ENCODE measurements around the gene PMVK.

Gene PMVK

GRCh38 chr1:154948079-154948478 is 11.6 kb upstream of the PMVK start:
- Histone ChIP-seq H3K79me1 (ENCODE audit: low read length) (no peaks in the 10 kb centered on the region), H2AK5ac (ENCODE audit: low read length) (no peak overlapping the region), H3K27me3 (ENCODE audit: insufficient read depth, low read length, poor library complexity) (no peaks in the 10 kb centered on the region), H3K4ac (ENCODE audit: low read depth, low read length) (no peak overlapping the region), H3K4me3 (ENCODE audit: low read length) (no peak overlapping the region), H3K79me2 (ENCODE audit: control insufficient read depth, insufficient read depth, low read length) (no peaks in the 10 kb centered on the region), H3K9ac (ENCODE audit: low read length) (no peak overlapping the region), H3K4me1 (ENCODE audit: control insufficient read depth, low read depth, low read length) (peaks cover 2% of the 10 kb centered on the region), H4K5ac (ENCODE audit: low read length) (no peak overlapping the region), H3K23ac (ENCODE audit: low read length) (no peak overlapping the region), H3K4me2 (ENCODE audit: low read length) (no peak overlapping the region), H4K8ac (ENCODE audit: low read depth, low read length) (no peak overlapping the region), H3K18ac (ENCODE audit: low read length) (no peak overlapping the region), H2BK15ac (replicated peaks; ENCODE audit: low read depth) (no peak overlapping the region), H3K36me3 (ENCODE audit: control insufficient read depth, insufficient read depth, low read length) (no peaks in the 10 kb centered on the region), H3K56ac (ENCODE audit: low read length) (no peak overlapping the region), H3K27ac (ENCODE audit: low read depth, low read length) (no peak overlapping the region), H2BK120ac (ENCODE audit: low read depth, low read length) (no peak overlapping the region), H2BK5ac (ENCODE audit: low read length) (no peak overlapping the region)
- no peak for DNase-seq
- WGBS (ENCODE audit: extremely low coverage, insufficient coverage, low lambda C conversion rate), result no CpG with 5 or more reads among the region's 11 CpGs

DNA sequence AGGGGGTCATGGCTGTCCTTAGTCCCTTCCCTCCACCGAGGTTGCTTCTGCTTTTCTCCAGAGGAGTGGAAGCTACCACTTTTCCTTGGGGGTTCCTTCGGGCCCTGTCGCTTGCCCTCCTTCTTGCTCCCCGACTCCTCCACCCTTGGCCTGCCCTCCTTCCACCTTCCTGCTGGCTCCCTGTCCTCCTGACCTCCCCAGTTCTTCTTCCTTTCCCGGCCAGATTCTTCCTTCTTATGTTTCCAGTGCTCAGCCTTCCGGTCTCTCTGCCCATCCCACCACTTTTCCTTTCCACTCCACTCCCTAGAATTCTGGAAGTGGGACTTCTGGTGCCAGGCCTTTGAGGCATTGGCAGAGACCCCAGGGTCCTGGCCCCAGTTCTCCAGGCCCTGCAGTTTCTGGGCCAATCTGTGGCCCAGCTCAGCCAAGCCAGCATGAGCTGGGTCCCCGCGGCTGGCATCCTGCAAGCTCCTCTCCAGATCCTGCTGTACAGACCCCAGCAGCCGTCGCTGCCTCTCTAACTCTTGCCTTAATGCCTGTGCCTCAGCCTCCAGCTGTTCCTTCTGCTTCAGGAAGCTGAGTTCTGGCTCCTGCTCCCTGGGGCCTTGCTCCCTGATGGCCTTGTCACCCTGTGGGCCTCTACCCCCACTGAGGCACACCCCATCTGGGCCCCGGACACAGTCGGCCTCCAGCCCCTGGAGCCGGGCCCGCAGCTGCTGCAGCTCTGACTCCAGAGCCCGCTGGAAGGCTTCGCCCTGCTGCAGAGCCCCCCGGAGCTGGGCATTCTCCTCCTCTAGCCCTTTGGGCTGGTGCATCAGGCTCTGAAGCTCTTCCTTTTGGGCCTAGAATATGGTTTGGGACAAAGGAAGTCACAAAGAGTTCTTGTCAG is 9.7 kb upstream of the PMVK start:
- Histone ChIP-seq H3K4me2 (ENCODE audit: low read length) (no peak overlapping the region), H2BK120ac (ENCODE audit: low read depth, low read length) (no peak overlapping the region), H3K79me2 (ENCODE audit: control insufficient read depth, insufficient read depth, low read length) (no peaks in the 10 kb centered on the region), H3K23ac (ENCODE audit: low read length) (no peak overlapping the region), H3K4ac (ENCODE audit: low read depth, low read length) (no peak overlapping the region), H3K9ac (ENCODE audit: low read length) (no peak overlapping the region), H2BK5ac (ENCODE audit: low read length) (no peak overlapping the region), H3K56ac (ENCODE audit: low read length) (no peak overlapping the region), H3K4me3 (ENCODE audit: low read length) (no peak overlapping the region), H4K8ac (ENCODE audit: low read depth, low read length) (no peak overlapping the region), H3K36me3 (ENCODE audit: control insufficient read depth, insufficient read depth, low read length) (no peaks in the 10 kb centered on the region), H3K18ac (ENCODE audit: low read length) (no peak overlapping the region), H2BK15ac (replicated peaks; ENCODE audit: low read depth) (no peak overlapping the region), H3K27me3 (ENCODE audit: insufficient read depth, low read length, poor library complexity) (no peaks in the 10 kb centered on the region), H3K79me1 (ENCODE audit: low read length) (no peaks in the 10 kb centered on the region), H4K5ac (ENCODE audit: low read length) (no peak overlapping the region), H3K27ac (ENCODE audit: low read depth, low read length) (no peak overlapping the region), H2AK5ac (ENCODE audit: low read length) (no peak overlapping the region), H3K4me1 (ENCODE audit: control insufficient read depth, low read depth, low read length) (peaks cover 2% of the 10 kb centered on the region)
- no CpG with 5 or more reads among the region's 17 CpGs for WGBS (ENCODE audit: extremely low coverage, insufficient coverage, low lambda C conversion rate)
- no peak for DNase-seq

- Histone ChIP-seq H2BK5ac (ENCODE audit: low read length) (no peak overlapping the region), H3K4me2 (ENCODE audit: low read length) (no peak overlapping the region), H3K4ac (ENCODE audit: low read depth, low read length) (no peak overlapping the region), H2BK120ac (ENCODE audit: low read depth, low read length) (no peak overlapping the region), H2BK15ac (replicated peaks; ENCODE audit: low read depth) (no peak overlapping the region), H3K18ac (ENCODE audit: low read length) (no peak overlapping the region), H3K79me2 (ENCODE audit: control insufficient read depth, insufficient read depth, low read length) (no peaks in the 10 kb centered on the region), H4K5ac (ENCODE audit: low read length) (no peak overlapping the region), H3K4me3 (ENCODE audit: low read length) (no peak overlapping the region), H3K79me1 (ENCODE audit: low read length) (no peaks in the 10 kb centered on the region), H3K4me1 (ENCODE audit: control insufficient read depth, low read depth, low read length) (peaks cover 2% of the 10 kb centered on the region), H2AK5ac (ENCODE audit: low read length) (no peak overlapping the region), H3K27ac (ENCODE audit: low read depth, low read length) (no peak overlapping the region), H3K23ac (ENCODE audit: low read length) (no peak overlapping the region), H3K56ac (ENCODE audit: low read length) (no peak overlapping the region), H3K36me3 (ENCODE audit: control insufficient read depth, insufficient read depth, low read length) (no peaks in the 10 kb centered on the region), H3K27me3 (ENCODE audit: insufficient read depth, low read length, poor library complexity) (no peaks in the 10 kb centered on the region), H3K9ac (ENCODE audit: low read length) (no peak overlapping the region), H4K8ac (ENCODE audit: low read depth, low read length) (no peak overlapping the region)
- DNase-seq, result no peak
- WGBS (ENCODE audit: extremely low coverage, insufficient coverage, low lambda C conversion rate), result no CpG with 5 or more reads among the region's 15 CpGs
Measured at GRCh38 chr1:154945160-154945961, 8.8 kb upstream of the PMVK start.

DNA sequence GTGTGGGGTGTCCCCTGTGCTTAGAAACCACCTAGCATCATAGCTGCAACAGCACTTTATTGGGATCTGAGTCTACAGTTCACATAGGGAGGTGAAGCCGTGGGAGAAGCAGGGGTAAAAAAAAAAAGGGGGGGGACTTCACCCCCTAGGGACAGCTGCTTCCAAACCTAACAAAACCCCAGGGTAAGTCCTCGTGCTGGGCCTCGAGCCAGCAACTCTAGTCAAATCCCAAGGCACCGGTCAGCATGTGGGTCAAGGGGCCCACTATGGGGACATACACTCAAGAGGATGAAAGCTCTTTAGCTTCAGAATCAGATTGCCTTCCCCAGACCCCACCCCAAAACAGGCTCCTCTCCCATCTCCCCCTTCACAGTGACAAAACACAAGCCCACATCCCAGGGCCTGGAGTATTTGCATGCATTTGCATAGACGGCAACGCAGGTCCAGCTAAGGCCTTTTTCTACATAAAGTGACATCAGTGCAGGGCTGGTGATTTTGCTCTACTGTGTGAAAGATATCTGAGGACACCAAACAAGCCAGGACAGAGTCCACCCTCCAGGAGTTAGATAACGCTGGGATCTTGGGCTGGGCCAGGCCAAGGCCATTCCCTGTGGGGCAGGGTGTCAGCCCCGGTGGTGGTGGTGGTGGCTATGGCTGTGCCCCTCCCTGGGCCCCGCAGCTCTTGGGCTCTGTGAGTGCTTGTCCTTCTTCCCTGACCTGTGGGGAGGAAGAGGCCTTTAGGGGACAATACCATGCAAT is 8.1 kb upstream of the PMVK start:
- WGBS (ENCODE audit: extremely low coverage, insufficient coverage, low lambda C conversion rate), result no CpG with 5 or more reads among the region's 9 CpGs
- Histone ChIP-seq H3K27ac (ENCODE audit: low read depth, low read length) (no peak overlapping the region), H3K36me3 (ENCODE audit: control insufficient read depth, insufficient read depth, low read length) (no peaks in the 10 kb centered on the region), H3K9ac (ENCODE audit: low read length) (no peak overlapping the region), H4K8ac (ENCODE audit: low read depth, low read length) (no peak overlapping the region), H3K18ac (ENCODE audit: low read length) (no peak overlapping the region), H2BK15ac (replicated peaks; ENCODE audit: low read depth) (no peak overlapping the region), H2BK5ac (ENCODE audit: low read length) (no peak overlapping the region), H3K4me1 (ENCODE audit: control insufficient read depth, low read depth, low read length) (peaks cover 6% of the 10 kb centered on the region), H2AK5ac (ENCODE audit: low read length) (no peak overlapping the region), H3K4ac (ENCODE audit: low read depth, low read length) (no peak overlapping the region), H3K56ac (ENCODE audit: low read length) (no peak overlapping the region), H2BK120ac (ENCODE audit: low read depth, low read length) (no peak overlapping the region), H3K4me3 (ENCODE audit: low read length) (no peak overlapping the region), H3K79me2 (ENCODE audit: control insufficient read depth, insufficient read depth, low read length) (no peaks in the 10 kb centered on the region), H3K23ac (ENCODE audit: low read length) (no peak overlapping the region), H4K5ac (ENCODE audit: low read length) (no peak overlapping the region), H3K79me1 (ENCODE audit: low read length) (no peaks in the 10 kb centered on the region), H3K4me2 (ENCODE audit: low read length) (no peak overlapping the region), H3K27me3 (ENCODE audit: insufficient read depth, low read length, poor library complexity) (no peaks in the 10 kb centered on the region)
- DNase-seq, result no peak

DNA sequence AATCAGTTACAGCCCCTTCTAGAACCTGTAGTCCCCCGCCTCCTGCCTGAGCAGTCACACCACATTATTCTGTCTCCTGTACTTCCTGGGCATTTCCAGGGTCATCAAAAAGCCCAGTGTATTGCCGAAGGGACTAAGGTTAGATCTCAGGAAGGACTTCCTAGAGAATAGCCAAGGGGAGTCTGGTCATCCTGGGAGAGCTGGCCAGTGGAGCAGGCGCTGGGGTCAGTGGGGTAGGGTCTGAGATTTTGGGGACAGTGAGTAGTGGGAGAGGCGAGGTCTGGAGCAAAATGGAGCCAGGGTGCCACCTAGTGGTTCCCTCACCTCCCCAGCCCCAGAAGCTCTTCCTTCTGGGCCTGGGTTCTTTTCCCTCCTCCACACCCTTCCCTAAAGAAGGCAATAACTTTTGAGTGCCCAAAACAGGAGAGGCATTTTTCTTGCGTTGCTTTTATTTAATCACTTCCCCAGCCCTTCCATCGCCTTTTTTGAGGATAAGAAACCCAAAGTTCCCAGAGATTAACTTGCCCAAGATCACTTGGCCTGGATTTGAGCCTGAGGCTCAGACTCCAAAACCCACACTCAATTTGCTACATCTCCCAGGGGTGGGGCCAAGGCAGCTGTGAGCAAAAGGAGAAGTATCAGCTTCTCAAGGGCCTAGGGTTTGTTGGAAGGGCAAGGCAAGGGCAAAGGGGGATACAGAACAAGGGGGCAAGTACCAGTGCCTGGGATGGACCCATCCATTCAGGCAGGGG is 7.3 kb upstream of the PMVK start:
- Histone ChIP-seq H3K27me3 (ENCODE audit: insufficient read depth, low read length, poor library complexity) (no peaks in the 10 kb centered on the region), H3K79me1 (ENCODE audit: low read length) (no peaks in the 10 kb centered on the region), H3K36me3 (ENCODE audit: control insufficient read depth, insufficient read depth, low read length) (no peaks in the 10 kb centered on the region), H3K79me2 (ENCODE audit: control insufficient read depth, insufficient read depth, low read length) (no peaks in the 10 kb centered on the region), H2BK120ac (ENCODE audit: low read depth, low read length) (no peak overlapping the region), H2BK15ac (replicated peaks; ENCODE audit: low read depth) (no peak overlapping the region), H4K8ac (ENCODE audit: low read depth, low read length) (no peak overlapping the region), H3K4me3 (ENCODE audit: low read length) (no peak overlapping the region), H3K56ac (ENCODE audit: low read length) (no peak overlapping the region), H3K4me2 (ENCODE audit: low read length) (no peak overlapping the region), H3K4me1 (ENCODE audit: control insufficient read depth, low read depth, low read length) (peaks cover 6% of the 10 kb centered on the region), H3K23ac (ENCODE audit: low read length) (no peak overlapping the region), H3K4ac (ENCODE audit: low read depth, low read length) (no peak overlapping the region), H3K27ac (ENCODE audit: low read depth, low read length) (no peak overlapping the region), H4K5ac (ENCODE audit: low read length) (no peak overlapping the region), H2AK5ac (ENCODE audit: low read length) (no peak overlapping the region), H3K18ac (ENCODE audit: low read length) (no peak overlapping the region), H3K9ac (ENCODE audit: low read length) (no peak overlapping the region), H2BK5ac (ENCODE audit: low read length) (no peak overlapping the region)
- DNase-seq, result peak; percentile 61
- WGBS (ENCODE audit: extremely low coverage, insufficient coverage, low lambda C conversion rate), result no CpG with 5 or more reads among the region's 6 CpGs
